Spleen (tissue), 11 donors: ENCODE measurements around the gene IGF2BP1. TPM values are rescaled to one million over a fixed set of nuclear protein-coding genes. Genes with fewer than 3 reads are reported as not detected.

Experiments used
- DNase-seq: peaks from one replicate; pipeline ENCODE4 v3.0.0-alpha.2; 2020
- H3K27ac ChIP-seq, 8 donors: fragments of 200-600 bp; sonication (generic) in 7 of 8; 1 replicate in 4 of 8; 2 replicates in 4 of 8; pipeline versions ENCODE4 v1.5.0 to v1.8.0; 2016 to 2021; ENCODE audit warnings: inconsistent platforms in 4 of 8, mild to moderate bottlenecking in 4 of 8, moderate library complexity in 1 of 8
- H3K27me3 ChIP-seq, 7 donors: fragments of 200-600 bp; sonication (generic) in 6 of 7; replicated peaks in 1 of 7; 1 replicate in 4 of 7; 2 replicates in 3 of 7; pipeline versions ENCODE4 v1.5.0 to v1.8.0; 2016 to 2021; ENCODE audit warnings: inconsistent platforms in 3 of 7, mild to moderate bottlenecking in 1 of 7
- H3K36me3 ChIP-seq, 6 donors: fragments of 200-600 bp; sonication (generic) in 5 of 6; 1 replicate in 4 of 6; 2 replicates in 2 of 6; pipeline versions ENCODE4 v1.5.0 to v1.8.0; 2016 to 2021; ENCODE audit warnings: inconsistent platforms in 2 of 6
- H3K4me1 ChIP-seq, 6 donors: fragments of 200-600 bp; sonication (generic) in 5 of 6; 1 replicate in 3 of 6; 2 replicates in 3 of 6; pipeline versions ENCODE4 v1.5.0 to v1.8.0; 2016 to 2021; ENCODE audit warnings: inconsistent platforms in 3 of 6
- H3K4me3 ChIP-seq, 8 donors: fragments of 200-600 bp; sonication (generic) in 7 of 8; 1 replicate in 4 of 8; 2 replicates in 4 of 8; pipeline versions ENCODE4 v1.5.0 to v1.8.0; 2016 to 2021; ENCODE audit warnings: inconsistent platforms in 4 of 8, mild to moderate bottlenecking in 4 of 8, moderate library complexity in 2 of 8
- H3K9me3 ChIP-seq, 8 donors: fragments of 200-600 bp; sonication (generic) in 7 of 8; 1 replicate in 4 of 8; 2 replicates in 4 of 8; pipeline versions ENCODE4 v1.5.0 to v1.8.0; 2016 to 2021; ENCODE audit warnings: inconsistent platforms in 4 of 8
- CTCF ChIP-seq, 11 experiments: fragments of 200-600 bp in 7 of 11; fragments of 450-650 bp in 4 of 11; sonication (generic) in 4 of 11; IDR thresholded peaks in 8 of 11; conservative IDR thresholded peaks in 3 of 11; 1 replicate in 7 of 11; 2 replicates in 4 of 11; pipeline versions ENCODE4 v1.4.0 to v1.8.0; 2016 to 2021; ENCODE audit warnings: antibody characterized with exemption in 11 of 11, inconsistent platforms in 4 of 11, mild to moderate bottlenecking in 1 of 11
- POLR2A ChIP-seq, 3 donors: fragments of 450-650 bp; IDR thresholded peaks; one replicate each; pipeline ENCODE4 v1.5.1; 2017; ENCODE audit warnings: antibody characterized with exemption in 3 of 3, mild to moderate bottlenecking in 1 of 3
- POLR2AphosphoS5 ChIP-seq, 3 donors: sonication (generic); formaldehyde crosslinking; IDR thresholded peaks; one replicate each; pipeline ENCODE4 v1.5.1; 2017; ENCODE audit warnings: antibody characterized with exemption in 3 of 3
- WGBS, 5 donors: extraction: QIAGEN DNeasy Blood & Tissue Kit in 3 of 5; methylation state at CpG; one replicate each; pipeline versions ENCODE4 v1.1.5 to v1.1.7; 2013 to 2018; 5-methylcytosine and 5-hydroxymethylcytosine counted together
- intact Hi-C: fragments of 100-400 bp; cut with DNase I; formaldehyde crosslinking; loops from one replicate; pipeline ENCODE4 v1.15.0; 2023; ENCODE audit warnings: low total_unique reads
- polyA plus RNA-seq, 3 donors: library from polyadenylated mRNA; stranded (reverse); fragments of 200-250 nt; gene quantifications; one replicate each; pipeline ENCODE4 v1.2.1, GENCODE V29; 2013
- total RNA-seq, 7 donors: library from RNA; depleted of rRNA in 3 of 7; stranded (reverse); fragments of >200 nt in 3 of 7; fragmentation: NEBNext Ultra II Directional in 4 of 7; extraction: Animal tissue kit (Norgen Biotek cat#: 25700) in 4 of 7; gene quantifications; one replicate each; pipeline versions ENCODE4 v1.1.0 to v1.2.1, GENCODE V29; 2016 to 2021
- donor health status: healthy with polysubstance abuse.
- donor health status: DM: no; HTN: no; CAD: no; lungs with moderate emphysema.
- donor health status: DM: no; HTN: no; CAD: no.
- donor health status: Bipolar disorder and iron deficiency.
- donor health status: healthy.
- donor health status: DM: no; HTN: no; CAD: no.
- donor health status: DM: yes; HTN: yes; CAD: no.

The IGF2BP1 gene
- total and polyA plus RNA-seq, 10 donors: 0.17 TPM; not detected in 9

- no peak for DNase-seq
- Histone ChIP-seq H3K9me3 (no peaks in the 10 kb centered on the region), H3K27ac (no peak overlapping the region), H3K4me3 (peak overlapping the region in 1 of 8 donors; percentile 44), H3K27me3 (peaks cover 0 to 81% (median 6%) of the 10 kb centered on the region in 7 donors), H3K36me3 (no peaks in the 10 kb centered on the region), H3K4me1 (peaks cover 0 to 5% (median 0%) of the 10 kb centered on the region in 6 donors)
- TF ChIP-seq POLR2AphosphoS5 (IDR thresholded peaks at IDR 0.05) (no peak), CTCF (IDR thresholded peaks at IDR 0.05 in 8 of 11, conservative IDR thresholded peaks at IDR 0.05 in 3 of 11) (peak in 9 of 11 experiments; percentile 41 to 72 (median 66)), POLR2A (IDR thresholded peaks at IDR 0.05) (no peak)
- intact Hi-C loops: loop anchor here (10.0 kb wide), 1 partner anchor 351 kb away; no protein-coding TSS in a partner anchor
- WGBS, 5 donors: 74 to 89% (median 81%) methylated on average over 35 to 42 of the region's 42 CpGs
These were observed 38.5 kb downstream of the IGF2BP1 start for GRCh38 chr17:49035470-49036269.

GRCh38 chr17:49036270-49036626 is 39.1 kb downstream of the IGF2BP1 start:
- H3K36me3 ChIP-seq: no peaks in the 10 kb centered on the region
- no peak for DNase-seq
- H3K4me1 ChIP-seq: peaks cover 0 to 5% (median 0%) of the 10 kb centered on the region in 6 donors
- WGBS, 5 donors: 92 to 96% (median 94%) methylated on average over 13 of the region's 13 CpGs
- H3K4me3 ChIP-seq: no peak overlapping the region
- intact Hi-C loops: loop anchor here (10.0 kb wide), 1 partner anchor 351 kb away; no protein-coding TSS in a partner anchor
- H3K27ac ChIP-seq: no peak overlapping the region
- peaks cover 0 to 78% (median 6%) of the 10 kb centered on the region in 7 donors for H3K27me3 ChIP-seq
- TF ChIP-seq CTCF (IDR thresholded peaks at IDR 0.05 in 8 of 11, conservative IDR thresholded peaks at IDR 0.05 in 3 of 11) (peak in 4 of 11 experiments; percentile 3 to 27 (median 16)), POLR2A (IDR thresholded peaks at IDR 0.05) (no peak), POLR2AphosphoS5 (IDR thresholded peaks at IDR 0.05) (no peak)
- no peaks in the 10 kb centered on the region for H3K9me3 ChIP-seq

- 86 to 96% (median 94%) methylated on average over 4 to 8 of the region's 8 CpGs for WGBS, 5 donors
- intact Hi-C loops: loop anchor here (10.0 kb wide), 1 partner anchor 353 kb away; no protein-coding TSS in a partner anchor
These were observed 41.0 kb downstream of the IGF2BP1 start for GRCh38 chr17:49038138-49038537.

More at GRCh38 chr17:49038138-49038537, 41.0 kb downstream of the IGF2BP1 start:
- H3K36me3 ChIP-seq: no peaks in the 10 kb centered on the region
- no peak for DNase-seq
- H3K9me3 ChIP-seq: no peaks in the 10 kb centered on the region
- no peak overlapping the region for H3K4me3 ChIP-seq
- H3K27me3 ChIP-seq: peaks cover 0 to 63% (median 6%) of the 10 kb centered on the region in 7 donors
- no peaks in the 10 kb centered on the region for H3K4me1 ChIP-seq
- H3K27ac ChIP-seq: no peak overlapping the region
- TF ChIP-seq POLR2AphosphoS5 (IDR thresholded peaks at IDR 0.05) (no peak), CTCF (IDR thresholded peaks at IDR 0.05 in 8 of 11, conservative IDR thresholded peaks at IDR 0.05 in 3 of 11) (no peak), POLR2A (IDR thresholded peaks at IDR 0.05) (no peak)
